Uterus (tissue), 2 donors: ENCODE measurements around the gene MMP7.

ENCODE experiments used
- CTCF ChIP-seq, 4 experiments: fragments of 200-600 bp in 2 of 4; fragments of 450-650 bp in 2 of 4; sonication (generic) in 2 of 4; IDR thresholded peaks; one replicate each; pipeline ENCODE4 v1.5.1; 2016 to 2019; ENCODE audit warnings: antibody characterized with exemption in 4 of 4, mild to moderate bottlenecking in 2 of 4, moderate library complexity in 1 of 4
- POLR2A ChIP-seq, 2 donors: fragments of 450-650 bp; IDR thresholded peaks; one replicate each; pipeline ENCODE4 v1.6.1; 2016; ENCODE audit warnings: antibody characterized with exemption in 2 of 2, mild to moderate bottlenecking in 1 of 2, moderate library complexity in 1 of 2

- TF ChIP-seq CTCF (IDR thresholded peaks at IDR 0.05) (no peak), POLR2A (IDR thresholded peaks at IDR 0.05) (no peak)
Measured at GRCh38 chr11:102538932-102539331, 8.4 kb upstream of the MMP7 start.
